B cell (primary cell): Measurements from ENCODE around the gene PAFAH1B2. TPM values are rescaled to one million over a fixed set of nuclear protein-coding genes. Genes with fewer than 3 reads are reported as not detected.
"Not testable (repeated sequence)": the region's sequence is repeated elsewhere in the genome, so short reads cannot be mapped to it uniquely, and the experiment has no call there.

Source experiments
- ATAC-seq: fragments of 200-7000 bp; cut with Tn5 transposase; one replicate; pipeline ENCODE4 v1.10.0; 2021; ENCODE audit warnings: low read depth, mild to moderate bottlenecking, moderate number of reproducible peaks, moderate library complexity
- CTCF ChIA-PET: fragments of 350-600 bp; sonication (Branson Sonifier 250); formaldehyde crosslinking; loops from one replicate; lab custom pipeline; 2021; ENCODE audit warnings: antibody characterized with exemption, inconsistent platforms; lab: Charles Lee
- POLR2A ChIA-PET: fragments of 350-600 bp; sonication (Branson Sonifier 250); formaldehyde crosslinking; loops from one replicate; lab custom pipeline; 2021; ENCODE audit warnings: antibody characterized with exemption; lab: Charles Lee
- DNase-seq: peaks from one replicate; pipeline ENCODE4 v3.0.0; 2013
- H2AFZ ChIP-seq: 2 replicates; pipeline ENCODE4 v1.6.1; 2012; ENCODE audit warnings: mild to moderate bottlenecking, low read depth, low read length; ENCODE audit not compliant: insufficient read depth, poor library complexity, severe bottlenecking
- H3K27ac ChIP-seq, 2 donors: 1 replicate in 1 of 2; 2 replicates in 1 of 2; pipeline ENCODE4 v1.5.1; 2012 to 2013; ENCODE audit warnings: low read length in 2 of 2, mild to moderate bottlenecking in 2 of 2, moderate library complexity in 1 of 2
- H3K27me3 ChIP-seq, 4 experiments: fragments of 200-600 bp in 1 of 4; sonication (generic) in 1 of 4; replicated peaks in 1 of 4; 1 replicate in 2 of 4; 2 replicates in 2 of 4; pipeline versions ENCODE4 v1.6.1 to v1.7.0; 2013 to 2016; ENCODE audit warnings: low read length in 3 of 4, mild to moderate bottlenecking in 2 of 4, mixed read lengths in 1 of 4, moderate library complexity in 1 of 4; ENCODE audit not compliant: insufficient read depth in 4 of 4, control insufficient read depth in 3 of 4; ENCODE audit errors: control extremely low read depth in 1 of 4
- H3K36me3 ChIP-seq, 2 experiments: replicated peaks in 1 of 2; 1 replicate in 1 of 2; 2 replicates in 1 of 2; pipeline versions ENCODE4 v1.6.1 to v1.7.1; 2013; ENCODE audit warnings: low read length in 1 of 2; ENCODE audit not compliant: insufficient read depth in 2 of 2, control insufficient read depth in 1 of 2; ENCODE audit errors: control extremely low read depth in 1 of 2, extremely low read depth in 1 of 2
- H3K4me1 ChIP-seq, 2 donors: fragments of 200-600 bp in 1 of 2; sonication (generic) in 1 of 2; 1 replicate in 1 of 2; 2 replicates in 1 of 2; pipeline versions ENCODE4 v1.5.1 to v1.6.1; 2013 to 2017; ENCODE audit warnings: low read length in 2 of 2; ENCODE audit not compliant: control insufficient read depth in 2 of 2, insufficient read depth in 2 of 2
- H3K4me2 ChIP-seq: replicated peaks from 2 replicates; pipeline ENCODE3; 2012; ENCODE audit warnings: mild to moderate bottlenecking, low read depth, low read length; ENCODE audit not compliant: poor library complexity, severe bottlenecking
- H3K4me3 ChIP-seq, 5 experiments: fragments of 200-600 bp in 1 of 5; sonication (generic) in 1 of 5; 1 replicate in 3 of 5; 2 replicates in 2 of 5; pipeline versions ENCODE4 v1.5.1 to v1.7.0; 2011 to 2016; ENCODE audit warnings: low read length in 4 of 5, mild to moderate bottlenecking in 4 of 5, low read depth in 2 of 5, control low read depth in 1 of 5, moderate library complexity in 1 of 5; ENCODE audit not compliant: insufficient read depth in 1 of 5; ENCODE audit errors: control extremely low read depth in 1 of 5, extremely low read depth in 1 of 5
- H3K79me2 ChIP-seq: fragments of 200-600 bp; sonication (generic); one replicate; pipeline ENCODE4 v1.6.0; 2016; ENCODE audit warnings: low read length; ENCODE audit not compliant: control insufficient read depth, insufficient read depth
- H3K9ac ChIP-seq: fragments of 200-600 bp; sonication (generic); 2 replicates; pipeline ENCODE4 v1.6.1; 2017; ENCODE audit warnings: mild to moderate bottlenecking, low read length, moderate library complexity
- H3K9me3 ChIP-seq, 3 donors: one replicate each; pipeline versions ENCODE4 v1.6.1 to v1.7.1; 2013; ENCODE audit warnings: low read length in 2 of 3; ENCODE audit not compliant: control insufficient read depth in 2 of 3, insufficient read depth in 1 of 3; ENCODE audit errors: control extremely low read depth in 1 of 3
- H4K20me1 ChIP-seq: 2 replicates; pipeline ENCODE4 v1.6.0; 2012; ENCODE audit warnings: mild to moderate bottlenecking, low read length; ENCODE audit not compliant: insufficient read depth, control insufficient read depth, poor library complexity, severe bottlenecking
- H3K27ac Mint-ChIP-seq: one replicate; pipeline ENCODE4 v1.8.0; 2021; ENCODE audit warnings: mixed read lengths
- H3K27me3 Mint-ChIP-seq: one replicate; pipeline ENCODE4 v1.8.0; 2021; ENCODE audit warnings: mixed read lengths
- H3K4me1 Mint-ChIP-seq: one replicate; pipeline ENCODE4 v1.8.0; 2021; ENCODE audit warnings: mixed read lengths
- H3K4me3 Mint-ChIP-seq: one replicate; pipeline ENCODE4 v1.8.0; 2021; ENCODE audit warnings: mixed read lengths
- H3K9me3 Mint-ChIP-seq: one replicate; pipeline ENCODE4 v1.8.0; 2022; ENCODE audit warnings: mixed read lengths; ENCODE audit not compliant: insufficient read depth
- EZH2 ChIP-seq: IDR thresholded peaks from 2 replicates; pipeline ENCODE4 v1.6.1; 2012; ENCODE audit warnings: borderline replicate concordance, low read depth, mild to moderate bottlenecking, moderate library complexity, low read length; ENCODE audit not compliant: insufficient read depth, poor library complexity, severe bottlenecking
- WGBS: methylation state at CpG from one replicate; pipeline ENCODE4 v1.1.5; 2013; ENCODE audit warnings: missing lambda C conversion rate; ENCODE audit not compliant: insufficient coverage; 5-methylcytosine and 5-hydroxymethylcytosine counted together
- intact Hi-C: fragments of 100-400 bp; cut with micrococcal nuclease; formaldehyde crosslinking; loops from one replicate; pipeline ENCODE4 v1.10.0; 2022
- polyA plus RNA-seq: library from polyadenylated mRNA; depleted of rRNA; stranded (reverse); fragments of >200 nt; gene quantifications from 2 replicates; pipeline ENCODE4 v1.2.3, GENCODE V29; 2012
- total RNA-seq, 2 donors: library from RNA; stranded (reverse); fragments of 120-200 nt in 1 of 2; gene quantifications; 1 replicate in 1 of 2; 2 replicates in 1 of 2; pipeline versions ENCODE4 v1.2.3 to v1.2.4, GENCODE V29; 2013 to 2022
- TF ChIP-seq, protein P1 (sequence below): fragments of 200-600 bp; IDR thresholded peaks from one replicate; pipeline ENCODE4 v1.8.0; 2022; ENCODE audit warnings: antibody characterized with exemption, mild to moderate bottlenecking

The PAFAH1B2 gene
- total and polyA plus RNA-seq, 2 donors (not counting 1 experiment from before 2014, with no cell fraction given): 10.7 to 103 TPM

- no CpG with 5 or more reads among the region's 15 CpGs for WGBS
- H3K9ac ChIP-seq, H3K4me1 Mint-ChIP-seq, H3K4me3 ChIP-seq, H3K27ac ChIP-seq, H3K4me2 ChIP-seq, H3K27me3 ChIP-seq, ATAC-seq, H3K36me3 ChIP-seq, H3K4me3 Mint-ChIP-seq, H4K20me1 ChIP-seq, intact Hi-C loops, H3K27me3 Mint-ChIP-seq, H3K4me1 ChIP-seq, H3K9me3 ChIP-seq, DNase-seq, H3K27ac Mint-ChIP-seq, H2AFZ ChIP-seq, H3K9me3 Mint-ChIP-seq, H3K79me2 ChIP-seq, POLR2A ChIA-PET: not testable (repeated sequence)
- CTCF ChIA-PET: interaction anchor here (2.2 kb wide), 1 partner anchor 19 kb away, joined by 7 read pairs; no protein-coding TSS in a partner anchor
Measured at GRCh38 chr11:117137223-117138086, 6.6 kb upstream of the PAFAH1B2 start.

DNA sequence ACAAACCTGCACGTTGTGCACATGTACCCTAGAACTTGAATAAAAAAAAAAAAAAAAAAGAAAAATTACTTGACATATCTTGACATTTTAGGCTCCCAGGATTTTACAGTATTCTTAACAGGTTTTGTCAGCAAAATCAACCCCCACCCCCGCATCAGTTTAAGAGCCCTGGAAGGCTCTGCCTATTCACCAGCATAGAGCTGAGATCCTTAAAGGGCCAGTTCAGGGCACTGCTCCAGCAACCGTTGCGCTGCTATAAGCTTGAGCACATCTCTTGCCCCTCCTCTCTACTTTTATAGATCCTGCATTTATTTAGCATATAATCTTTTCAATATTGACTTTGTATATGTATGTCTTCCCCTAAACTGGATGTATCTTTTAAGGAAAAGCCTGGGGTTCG is 697 bp upstream of the PAFAH1B2 start:
- DNase-seq (no peak), ATAC-seq (no peak)
- Histone ChIP-seq H3K79me2 (peaks cover 49% of the 10 kb centered on the region), H4K20me1 (peaks cover 32% of the 10 kb centered on the region), H3K27ac (peak overlapping the region; percentile 80 to 87), H3K9me3 (no peaks in the 10 kb centered on the region), H3K27me3 (no peaks in the 10 kb centered on the region), H3K36me3 (peaks cover 0 to 19% of the 10 kb centered on the region in 2 experiments), H3K4me2 (peak overlapping the region; percentile 86), H2AFZ (peak overlapping the region; percentile 92), H3K4me1 (peaks cover 20 to 25% of the 10 kb centered on the region in 2 donors), H3K4me3 (peak overlapping the region; percentile 56 to 85 (median 81)), H3K9ac (peak overlapping the region; percentile 83)
- peaks cover 34% of the 10 kb centered on the region for H3K4me1 Mint-ChIP-seq
- H3K27me3 Mint-ChIP-seq: peaks cover 8% of the 10 kb centered on the region
- H3K9me3 Mint-ChIP-seq: no peaks in the 10 kb centered on the region
- TF ChIP-seq EZH2: no peak
- TF ChIP-seq, protein P1, sequence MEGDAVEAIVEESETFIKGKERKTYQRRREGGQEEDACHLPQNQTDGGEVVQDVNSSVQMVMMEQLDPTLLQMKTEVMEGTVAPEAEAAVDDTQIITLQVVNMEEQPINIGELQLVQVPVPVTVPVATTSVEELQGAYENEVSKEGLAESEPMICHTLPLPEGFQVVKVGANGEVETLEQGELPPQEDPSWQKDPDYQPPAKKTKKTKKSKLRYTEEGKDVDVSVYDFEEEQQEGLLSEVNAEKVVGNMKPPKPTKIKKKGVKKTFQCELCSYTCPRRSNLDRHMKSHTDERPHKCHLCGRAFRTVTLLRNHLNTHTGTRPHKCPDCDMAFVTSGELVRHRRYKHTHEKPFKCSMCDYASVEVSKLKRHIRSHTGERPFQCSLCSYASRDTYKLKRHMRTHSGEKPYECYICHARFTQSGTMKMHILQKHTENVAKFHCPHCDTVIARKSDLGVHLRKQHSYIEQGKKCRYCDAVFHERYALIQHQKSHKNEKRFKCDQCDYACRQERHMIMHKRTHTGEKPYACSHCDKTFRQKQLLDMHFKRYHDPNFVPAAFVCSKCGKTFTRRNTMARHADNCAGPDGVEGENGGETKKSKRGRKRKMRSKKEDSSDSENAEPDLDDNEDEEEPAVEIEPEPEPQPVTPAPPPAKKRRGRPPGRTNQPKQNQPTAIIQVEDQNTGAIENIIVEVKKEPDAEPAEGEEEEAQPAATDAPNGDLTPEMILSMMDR: no peak
- H3K27ac Mint-ChIP-seq: peak overlapping the region; percentile 98
- intact Hi-C loops: loop anchor here (1.0 to 10.0 kb wide), 3 partner anchors 46 to 370 kb away; partner anchors contain the start of genes CEP164 and SIK3
- CTCF ChIA-PET: interaction anchor here (0.6 to 4.0 kb wide), 8 partner anchors 34 to 263 kb away, joined by 3 to 38 read pairs (median 6); partner anchors contain the start of genes PCSK7, RNF214 and SIDT2
- WGBS: 0% methylated on average over 1 of the region's 5 CpGs
- peak overlapping the region; percentile 95 for H3K4me3 Mint-ChIP-seq
- POLR2A ChIA-PET: interaction anchor here (0.6 to 3.4 kb wide), 9 partner anchors 11 to 356 kb away, joined by 3 to 34 read pairs (median 5); partner anchors contain the start of genes PCSK7, RNF214, SIDT2 and ZPR1
